ENCODE results near the gene ADAMTS16.

ADAMTS16 gene

GRCh38 chr5:5231576-5231975 lies 91.4 kb downstream of the ADAMTS16 start:
- H3K4me1 ChIP-seq (ENCODE audit: low read depth, poor library complexity, severe bottlenecking): no peaks in the 10 kb centered on the region
- no peak overlapping the region for H3K9ac ChIP-seq

GRCh38 chr5:5234912-5235311 lies 94.8 kb downstream of the ADAMTS16 start:
- no peak overlapping the region for H3K27ac ChIP-seq
- no peak overlapping the region for H3K4me2 ChIP-seq
- H4K20me1 ChIP-seq (ENCODE audit: insufficient read depth): no peaks in the 10 kb centered on the region
- no peak overlapping the region for H3K9ac ChIP-seq
- no peak overlapping the region for H3K4me3 ChIP-seq (IDR thresholded peaks at IDR 0.05; ENCODE audit: insufficient read depth, low read depth, low read length)
- no peaks in the 10 kb centered on the region for H3K27me3 ChIP-seq (ENCODE audit: insufficient read depth, low read depth)
- H3K4me1 ChIP-seq (ENCODE audit: low read depth, poor library complexity, severe bottlenecking): no peaks in the 10 kb centered on the region
- H3K79me2 ChIP-seq (ENCODE audit: insufficient read depth, low read depth): no peaks in the 10 kb centered on the region
- no peak for TF ChIP-seq CTCF (conservative IDR thresholded peaks at IDR 0.05; ENCODE audit: low read depth, low read length)
- H3K36me3 ChIP-seq (ENCODE audit: insufficient read depth): no peaks in the 10 kb centered on the region
- no peak overlapping the region for H2AFZ ChIP-seq (ENCODE audit: low read depth)

More at GRCh38 chr5:5231576-5231975, 91.4 kb downstream of the ADAMTS16 start:
- H3K27me3 ChIP-seq (ENCODE audit: insufficient read depth, low read depth): no peaks in the 10 kb centered on the region
- no peak overlapping the region for H3K27ac ChIP-seq
- H2AFZ ChIP-seq (ENCODE audit: low read depth): no peak overlapping the region
- H3K79me2 ChIP-seq (ENCODE audit: insufficient read depth, low read depth): no peaks in the 10 kb centered on the region
- H3K4me2 ChIP-seq: no peak overlapping the region
- H4K20me1 ChIP-seq (ENCODE audit: insufficient read depth): no peaks in the 10 kb centered on the region
- TF ChIP-seq CTCF (conservative IDR thresholded peaks at IDR 0.05; ENCODE audit: low read depth, low read length): no peak
- no peak overlapping the region for H3K4me3 ChIP-seq (IDR thresholded peaks at IDR 0.05; ENCODE audit: insufficient read depth, low read depth, low read length)
- no peaks in the 10 kb centered on the region for H3K36me3 ChIP-seq (ENCODE audit: insufficient read depth)

- no peak overlapping the region for H3K4me3 ChIP-seq (IDR thresholded peaks at IDR 0.05; ENCODE audit: insufficient read depth, low read depth, low read length)
These were observed 95.6 kb downstream of the ADAMTS16 start for GRCh38 chr5:5235685-5236084.

GRCh38 chr5:5239191-5239590 lies 99.1 kb downstream of the ADAMTS16 start:
- Histone ChIP-seq H3K4me3 (IDR thresholded peaks at IDR 0.05; ENCODE audit: insufficient read depth, low read depth, low read length) (no peak overlapping the region), H3K4me1 (ENCODE audit: low read depth, poor library complexity, severe bottlenecking) (no peaks in the 10 kb centered on the region), H3K27me3 (ENCODE audit: insufficient read depth, low read depth) (no peaks in the 10 kb centered on the region), H2AFZ (ENCODE audit: low read depth) (no peak overlapping the region), H3K79me2 (ENCODE audit: insufficient read depth, low read depth) (no peaks in the 10 kb centered on the region), H4K20me1 (ENCODE audit: insufficient read depth) (no peaks in the 10 kb centered on the region), H3K4me2 (no peak overlapping the region), H3K27ac (no peak overlapping the region), H3K36me3 (ENCODE audit: insufficient read depth) (no peaks in the 10 kb centered on the region), H3K9ac (no peak overlapping the region)
- no peak for TF ChIP-seq CTCF (conservative IDR thresholded peaks at IDR 0.05; ENCODE audit: low read depth, low read length)

More at GRCh38 chr5:5235685-5236084, 95.6 kb downstream of the ADAMTS16 start:
- no peak for TF ChIP-seq CTCF (conservative IDR thresholded peaks at IDR 0.05; ENCODE audit: low read depth, low read length)
- H3K4me2 ChIP-seq: no peak overlapping the region
- no peak overlapping the region for H2AFZ ChIP-seq (ENCODE audit: low read depth)
- H3K27me3 ChIP-seq (ENCODE audit: insufficient read depth, low read depth): no peaks in the 10 kb centered on the region
- H3K4me1 ChIP-seq (ENCODE audit: low read depth, poor library complexity, severe bottlenecking): no peaks in the 10 kb centered on the region
- no peak overlapping the region for H3K27ac ChIP-seq
- H3K36me3 ChIP-seq (ENCODE audit: insufficient read depth): no peaks in the 10 kb centered on the region
- H3K9ac ChIP-seq: no peak overlapping the region
- H3K79me2 ChIP-seq (ENCODE audit: insufficient read depth, low read depth): no peaks in the 10 kb centered on the region
- no peaks in the 10 kb centered on the region for H4K20me1 ChIP-seq (ENCODE audit: insufficient read depth)

Measured in KMS-11 (cell line).